ENCODE data around the gene PCGF3. TPM values are rescaled to one million over a fixed set of nuclear protein-coding genes. Genes with fewer than 3 reads are reported as not detected.
"Not testable (repeated sequence)": the region's sequence is repeated elsewhere in the genome, so short reads cannot be mapped to it uniquely, and the experiment has no call there.

The PCGF3 gene
- total RNA-seq, 2 donors from 2014 or later, result 23.0 to 25.9 TPM

- no peak overlapping the region for H3K27ac Mint-ChIP-seq
- no peak for ATAC-seq
- no peaks in the 10 kb centered on the region for H3K36me3 Mint-ChIP-seq
- DNase-seq (ENCODE audit: low spot score in 2 of 2), result no peak
- no peaks in the 10 kb centered on the region for H3K9me3 Mint-ChIP-seq
These were observed 33.2 kb downstream of the PCGF3 start for GRCh38 chr4:738781-739280.

- Mint-ChIP-seq H3K36me3 (peaks cover 0 to 5% of the 10 kb centered on the region in 2 donors), H3K27ac (no peak overlapping the region), H3K9me3 (no peaks in the 10 kb centered on the region)
- no peak for ATAC-seq
- DNase-seq (ENCODE audit: low spot score in 2 of 2), result no peak
These were observed 33.9 kb downstream of the PCGF3 start for GRCh38 chr4:739569-739968.

GRCh38 chr4:740011-740410 is 34.4 kb downstream of the PCGF3 start:
- no peak overlapping the region for H3K27ac Mint-ChIP-seq
- H3K9me3 Mint-ChIP-seq, result no peaks in the 10 kb centered on the region

GRCh38 chr4:740656-741282 is 35.1 kb downstream of the PCGF3 start:
- DNase-seq (ENCODE audit: low spot score in 2 of 2) (no peak), ATAC-seq (no peak)
- H3K9me3 Mint-ChIP-seq, result no peaks in the 10 kb centered on the region
- peaks cover 0 to 6% of the 10 kb centered on the region in 2 donors for H3K36me3 Mint-ChIP-seq
- no peak overlapping the region for H3K27ac Mint-ChIP-seq

More at GRCh38 chr4:740011-740410, 34.4 kb downstream of the PCGF3 start:
- peaks cover 0 to 6% of the 10 kb centered on the region in 2 donors for H3K36me3 Mint-ChIP-seq
- DNase-seq (ENCODE audit: low spot score in 2 of 2), result no peak
- no peak for ATAC-seq

GRCh38 chr4:742096-742741 is 36.6 kb downstream of the PCGF3 start:
- Mint-ChIP-seq H3K9me3 (no peaks in the 10 kb centered on the region), H3K36me3 (peaks cover 0 to 6% of the 10 kb centered on the region in 2 donors), H3K27ac (no peak overlapping the region)
- DNase-seq (ENCODE audit: low spot score in 2 of 2), result no peak
- ATAC-seq, result peak; percentile 13 to 48

- peak; percentile 88 to 93 for ATAC-seq
- Mint-ChIP-seq H3K27ac (no peak overlapping the region), H3K36me3 (peaks cover 0 to 9% of the 10 kb centered on the region in 2 donors), H3K9me3 (no peaks in the 10 kb centered on the region)
- peak; percentile 72 to 86 for DNase-seq (ENCODE audit: low spot score in 2 of 2)
These were observed 37.2 kb downstream of the PCGF3 start for GRCh38 chr4:742742-743311.

- H3K36me3 Mint-ChIP-seq, result peaks cover 0 to 13% of the 10 kb centered on the region in 2 donors
- H3K27ac Mint-ChIP-seq, result no peak overlapping the region
- ATAC-seq (no peak), DNase-seq (ENCODE audit: low spot score in 2 of 2) (no peak)
- H3K9me3 Mint-ChIP-seq, result no peaks in the 10 kb centered on the region
These were observed 38.0 kb downstream of the PCGF3 start for GRCh38 chr4:743463-744211.

- ATAC-seq, result no peak
- peaks cover 0 to 13% of the 10 kb centered on the region in 2 donors for H3K36me3 Mint-ChIP-seq
- H3K9me3 Mint-ChIP-seq, result no peaks in the 10 kb centered on the region
- H3K27ac Mint-ChIP-seq, result no peak overlapping the region
- DNase-seq (ENCODE audit: low spot score in 2 of 2), result no peak
These were observed 38.7 kb downstream of the PCGF3 start for GRCh38 chr4:744212-744841.

- no peak for DNase-seq (ENCODE audit: low spot score in 2 of 2)
- H3K36me3 Mint-ChIP-seq, result peaks cover 0 to 13% of the 10 kb centered on the region in 2 donors
- ATAC-seq, result no peak
- no peaks in the 10 kb centered on the region for H3K9me3 Mint-ChIP-seq
- H3K27ac Mint-ChIP-seq, result peak overlapping the region in 1 of 2 donors; percentile 48
These were observed 42.0 kb downstream of the PCGF3 start for GRCh38 chr4:747546-748170.

GRCh38 chr4:748461-748860 is 42.8 kb downstream of the PCGF3 start:
- ATAC-seq, result no peak

GRCh38 chr4:749698-750666 is 44.4 kb downstream of the PCGF3 start:
- ATAC-seq, result no peak
- no peak for DNase-seq (ENCODE audit: low spot score in 2 of 2)
- Mint-ChIP-seq H3K27ac (no peak overlapping the region), H3K36me3 (peaks cover 0 to 7% of the 10 kb centered on the region in 2 donors), H3K9me3 (no peaks in the 10 kb centered on the region)

More at GRCh38 chr4:748461-748860, 42.8 kb downstream of the PCGF3 start:
- DNase-seq (ENCODE audit: low spot score in 2 of 2), result no peak
- H3K27ac Mint-ChIP-seq, result peak overlapping the region in 1 of 2 donors; percentile 55
- no peaks in the 10 kb centered on the region for H3K9me3 Mint-ChIP-seq
- peaks cover 0 to 13% of the 10 kb centered on the region in 2 donors for H3K36me3 Mint-ChIP-seq

GRCh38 chr4:751676-752075 is 46.0 kb downstream of the PCGF3 start:
- ATAC-seq, result no peak

GRCh38 chr4:752196-752861 is 46.7 kb downstream of the PCGF3 start:
- no peak for ATAC-seq
- Mint-ChIP-seq H3K36me3 (peaks cover 0 to 7% of the 10 kb centered on the region in 2 donors), H3K9me3 (no peaks in the 10 kb centered on the region), H3K27ac (no peak overlapping the region)
- no peak for DNase-seq (ENCODE audit: low spot score in 2 of 2)

More at GRCh38 chr4:751676-752075, 46.0 kb downstream of the PCGF3 start:
- Mint-ChIP-seq H3K36me3 (peaks cover 0 to 7% of the 10 kb centered on the region in 2 donors), H3K27ac (peak overlapping the region in 1 of 2 donors; percentile 60), H3K9me3 (no peaks in the 10 kb centered on the region)
- no peak for DNase-seq (ENCODE audit: low spot score in 2 of 2)

GRCh38 chr4:753186-753585 is 47.6 kb downstream of the PCGF3 start:
- ATAC-seq; H3K36me3 Mint-ChIP-seq; H3K9me3 Mint-ChIP-seq; DNase-seq (ENCODE audit: low spot score in 2 of 2); H3K27ac Mint-ChIP-seq: not testable (repeated sequence)
